ENCODE results near the gene EFCAB6. TPM values are rescaled to one million over a fixed set of nuclear protein-coding genes. Genes with fewer than 3 reads are reported as not detected.

The EFCAB6 gene
- total and polyA plus RNA-seq, 7 experiments from 2014 or later: 0.08 to 1.4 (median 0.39) TPM; not detected in 1

DNA sequence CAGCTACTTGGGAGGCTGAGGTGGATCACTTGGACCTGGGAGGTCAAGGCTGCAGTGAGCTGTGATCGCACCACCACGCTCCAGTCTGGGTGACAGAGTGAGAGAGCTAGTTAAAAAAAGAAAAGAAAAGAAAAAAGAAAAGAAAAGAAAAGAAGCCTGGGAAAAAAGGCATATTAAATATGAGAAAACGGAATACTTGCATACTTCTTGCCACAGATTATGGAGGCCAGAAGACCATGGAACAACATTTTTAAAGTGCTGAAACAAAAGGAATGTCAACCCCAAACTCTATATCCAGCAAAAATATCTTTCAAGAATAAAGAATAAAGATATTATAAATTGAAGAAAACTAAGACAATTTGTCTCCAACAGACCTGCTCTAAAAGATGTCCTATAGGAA lies 191.9 kb downstream of the EFCAB6 start:
- H3K27me3 Mint-ChIP-seq: peaks cover 0 to 21% (median 14%) of the 10 kb centered on the region in 5 donors
- no peaks in the 10 kb centered on the region for H3K36me3 ChIP-seq (ENCODE audit: control insufficient read depth in 2 of 3, insufficient read depth in 3 of 3, low read length in 3 of 3)
- ChIA-PET POLR2A (no interaction called here), CTCF (no interaction called here)
- H3K9me3 ChIP-seq (ENCODE audit: control insufficient read depth in 2 of 3, low read length in 3 of 3): no peaks in the 10 kb centered on the region
- H3K4me1 ChIP-seq (ENCODE audit: control insufficient read depth in 2 of 2, insufficient read depth in 2 of 2, low read length in 2 of 2): no peaks in the 10 kb centered on the region
- no peaks in the 10 kb centered on the region for H3K4me1 Mint-ChIP-seq
- no peak overlapping the region for H3K27ac ChIP-seq (ENCODE audit: low read depth, low read length)
- ATAC-seq (no peak), DNase-seq (no peak)
- no peak overlapping the region for H3K4me3 Mint-ChIP-seq
- H3K4me3 ChIP-seq (ENCODE audit: low read length): no peak overlapping the region
- H3K27me3 ChIP-seq (ENCODE audit: control insufficient read depth in 2 of 2, insufficient read depth in 2 of 2, low read length in 2 of 2): no peaks in the 10 kb centered on the region
- H3K36me3 Mint-ChIP-seq: peaks cover 0 to 5% (median 0%) of the 10 kb centered on the region in 5 donors
- no peak overlapping the region for H3K27ac Mint-ChIP-seq
- intact Hi-C loops (cut with micrococcal nuclease): no loop called here
- H3K9me3 Mint-ChIP-seq: peaks cover 0 to 18% (median 6%) of the 10 kb centered on the region in 11 donors

GRCh38 chr22:43618517-43618916 lies 193.6 kb downstream of the EFCAB6 start:
- DNase-seq (no peak), ATAC-seq (no peak)
- Histone ChIP-seq H3K27ac (ENCODE audit: low read depth, low read length) (no peak overlapping the region), H3K4me3 (ENCODE audit: low read length) (no peak overlapping the region), H3K4me1 (ENCODE audit: control insufficient read depth in 2 of 2, insufficient read depth in 2 of 2, low read length in 2 of 2) (no peaks in the 10 kb centered on the region), H3K36me3 (ENCODE audit: control insufficient read depth in 2 of 3, insufficient read depth in 3 of 3, low read length in 3 of 3) (no peaks in the 10 kb centered on the region), H3K9me3 (ENCODE audit: control insufficient read depth in 2 of 3, low read length in 3 of 3) (no peaks in the 10 kb centered on the region), H3K27me3 (ENCODE audit: control insufficient read depth in 2 of 2, insufficient read depth in 2 of 2, low read length in 2 of 2) (no peaks in the 10 kb centered on the region)
- CTCF ChIA-PET: no interaction called here
- H3K9me3 Mint-ChIP-seq: peaks cover 0 to 18% (median 6%) of the 10 kb centered on the region in 11 donors
- POLR2A ChIA-PET: no interaction called here
- H3K36me3 Mint-ChIP-seq: peaks cover 0 to 5% (median 0%) of the 10 kb centered on the region in 5 donors
- peaks cover 0 to 21% (median 14%) of the 10 kb centered on the region in 5 donors for H3K27me3 Mint-ChIP-seq
- no peak overlapping the region for H3K4me3 Mint-ChIP-seq
- H3K4me1 Mint-ChIP-seq: no peaks in the 10 kb centered on the region
- intact Hi-C loops (cut with micrococcal nuclease): no loop called here
- H3K27ac Mint-ChIP-seq: no peak overlapping the region

- POLR2A ChIA-PET: no interaction called here
- no peaks in the 10 kb centered on the region for H3K4me1 ChIP-seq (ENCODE audit: control insufficient read depth in 2 of 2, insufficient read depth in 2 of 2, low read length in 2 of 2)
- CTCF ChIA-PET: no interaction called here
- Mint-ChIP-seq H3K4me1 (no peaks in the 10 kb centered on the region), H3K4me3 (no peak overlapping the region), H3K36me3 (peaks cover 0 to 5% (median 0%) of the 10 kb centered on the region in 5 donors), H3K27ac (no peak overlapping the region), H3K9me3 (peaks cover 0 to 18% (median 6%) of the 10 kb centered on the region in 11 donors), H3K27me3 (peaks cover 0 to 22% (median 18%) of the 10 kb centered on the region in 5 donors)
- H3K9me3 ChIP-seq (ENCODE audit: control insufficient read depth in 2 of 3, low read length in 3 of 3): no peaks in the 10 kb centered on the region
- H3K36me3 ChIP-seq (ENCODE audit: control insufficient read depth in 2 of 3, insufficient read depth in 3 of 3, low read length in 3 of 3): no peaks in the 10 kb centered on the region
- H3K27ac ChIP-seq (ENCODE audit: low read depth, low read length): no peak overlapping the region
- intact Hi-C loops (cut with micrococcal nuclease): no loop called here
- ATAC-seq (no peak), DNase-seq (no peak)
- H3K4me3 ChIP-seq (ENCODE audit: low read length): no peak overlapping the region
- H3K27me3 ChIP-seq (ENCODE audit: control insufficient read depth in 2 of 2, insufficient read depth in 2 of 2, low read length in 2 of 2): no peaks in the 10 kb centered on the region
These were observed 195.5 kb downstream of the EFCAB6 start for GRCh38 chr22:43616645-43617044.

DNA sequence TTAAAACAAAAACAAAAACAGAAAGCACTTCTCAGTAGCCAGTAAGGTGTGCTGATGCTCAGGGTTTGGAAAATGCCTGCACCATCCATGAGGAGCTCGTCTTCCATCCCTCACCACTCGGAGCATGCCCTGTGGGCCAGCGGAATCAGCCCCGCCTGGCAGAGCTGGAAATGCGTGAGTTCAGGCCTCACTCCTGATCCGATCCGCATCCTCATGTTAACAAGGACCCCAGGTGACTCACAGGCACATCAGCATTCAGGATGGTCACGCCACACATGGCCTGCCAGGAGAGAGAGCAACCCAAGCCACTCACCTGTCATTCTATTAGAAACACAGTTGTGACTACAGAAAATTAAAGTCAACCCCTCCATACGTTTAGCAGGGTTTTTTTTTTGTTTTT lies 211.8 kb downstream of the EFCAB6 start:
- intact Hi-C loops (cut with micrococcal nuclease): no loop called here
- ATAC-seq (no peak), DNase-seq (no peak)
- H3K27ac ChIP-seq (ENCODE audit: low read depth, low read length): no peak overlapping the region
- Mint-ChIP-seq H3K9me3 (peaks cover 0 to 12% (median 3%) of the 10 kb centered on the region in 11 donors), H3K27ac (no peak overlapping the region), H3K4me3 (no peak overlapping the region), H3K36me3 (no peaks in the 10 kb centered on the region), H3K27me3 (peaks cover 0 to 10% (median 0%) of the 10 kb centered on the region in 5 donors), H3K4me1 (peaks cover 0 to 2% (median 0%) of the 10 kb centered on the region in 7 donors)
- H3K27me3 ChIP-seq (ENCODE audit: control insufficient read depth in 2 of 2, insufficient read depth in 2 of 2, low read length in 2 of 2): no peaks in the 10 kb centered on the region
- H3K36me3 ChIP-seq (ENCODE audit: control insufficient read depth in 2 of 3, insufficient read depth in 3 of 3, low read length in 3 of 3): no peaks in the 10 kb centered on the region
- CTCF ChIA-PET: no interaction called here
- H3K9me3 ChIP-seq (ENCODE audit: control insufficient read depth in 2 of 3, low read length in 3 of 3): no peaks in the 10 kb centered on the region
- POLR2A ChIA-PET: no interaction called here
- H3K4me3 ChIP-seq (ENCODE audit: low read length): no peak overlapping the region
- H3K4me1 ChIP-seq (ENCODE audit: control insufficient read depth in 2 of 2, insufficient read depth in 2 of 2, low read length in 2 of 2): no peaks in the 10 kb centered on the region

- peaks cover 0 to 34% (median 14%) of the 10 kb centered on the region in 11 donors for H3K9me3 Mint-ChIP-seq
- H3K4me1 Mint-ChIP-seq: no peaks in the 10 kb centered on the region
- no peaks in the 10 kb centered on the region for H3K27me3 ChIP-seq (ENCODE audit: control insufficient read depth in 2 of 2, insufficient read depth in 2 of 2, low read length in 2 of 2)
- H3K27me3 Mint-ChIP-seq: peaks cover 14 to 31% (median 23%) of the 10 kb centered on the region in 5 donors
- H3K4me3 ChIP-seq (ENCODE audit: low read length): no peak overlapping the region
- ATAC-seq (no peak), DNase-seq (no peak)
- no peak overlapping the region for H3K27ac ChIP-seq (ENCODE audit: low read depth, low read length)
- no peak overlapping the region for H3K27ac Mint-ChIP-seq
- H3K4me1 ChIP-seq (ENCODE audit: control insufficient read depth in 2 of 2, insufficient read depth in 2 of 2, low read length in 2 of 2): no peaks in the 10 kb centered on the region
- peaks cover 0 to 7% (median 5%) of the 10 kb centered on the region in 5 donors for H3K36me3 Mint-ChIP-seq
- POLR2A ChIA-PET: no interaction called here
- intact Hi-C loops (cut with micrococcal nuclease): no loop called here
- no peak overlapping the region for H3K4me3 Mint-ChIP-seq
- CTCF ChIA-PET: no interaction called here
- H3K9me3 ChIP-seq (ENCODE audit: control insufficient read depth in 2 of 3, low read length in 3 of 3): no peaks in the 10 kb centered on the region
- no peaks in the 10 kb centered on the region for H3K36me3 ChIP-seq (ENCODE audit: control insufficient read depth in 2 of 3, insufficient read depth in 3 of 3, low read length in 3 of 3)
These were observed 219.6 kb downstream of the EFCAB6 start for GRCh38 chr22:43592476-43592875.

DNA sequence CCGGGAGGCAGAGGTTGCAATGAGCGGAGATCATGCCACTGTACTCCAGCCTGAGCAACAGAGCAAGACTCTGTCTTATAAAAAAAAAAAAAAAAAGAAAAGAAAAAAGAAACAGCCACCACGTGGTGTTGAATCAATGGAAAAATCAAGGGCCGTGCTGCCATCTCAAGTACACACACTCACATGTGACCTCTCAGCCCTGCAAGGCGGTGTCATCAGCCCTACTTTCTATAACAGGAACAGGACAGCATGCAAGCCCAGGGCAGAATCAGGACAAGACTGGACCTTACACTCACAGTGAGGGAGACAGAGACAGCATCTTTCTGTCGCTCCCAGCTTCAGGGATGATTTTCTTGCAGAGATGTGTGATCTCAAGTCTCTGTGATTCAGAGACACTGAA lies 220.7 kb downstream of the EFCAB6 start:
- intact Hi-C loops (cut with micrococcal nuclease): no loop called here
- no peak for ATAC-seq
- CTCF ChIA-PET: no interaction called here

DNA sequence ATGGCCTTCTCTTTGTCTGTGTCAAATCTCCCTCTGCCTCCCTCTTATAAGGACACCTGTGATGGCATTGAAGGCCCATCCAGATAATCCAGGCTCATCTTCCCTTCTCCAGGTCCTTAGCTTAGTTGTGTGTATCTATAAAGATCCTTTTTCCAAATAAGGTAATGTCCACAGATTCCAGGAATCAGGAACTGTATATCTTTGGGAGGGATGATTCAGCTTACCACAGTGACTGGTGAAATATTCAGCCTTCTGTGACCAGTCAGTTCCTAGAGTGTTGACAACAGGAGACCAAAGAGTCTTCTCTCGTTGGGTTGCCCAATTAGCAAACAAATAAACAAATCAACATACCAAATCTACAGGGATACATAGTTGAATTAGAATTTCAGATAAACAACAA lies 224.5 kb downstream of the EFCAB6 start:
- peaks cover 0 to 30% (median 15%) of the 10 kb centered on the region in 5 donors for H3K27me3 Mint-ChIP-seq

More for the DNA sequence above, 220.7 kb downstream of the EFCAB6 start:
- H3K4me3 ChIP-seq (ENCODE audit: low read length): no peak overlapping the region
- H3K4me1 ChIP-seq (ENCODE audit: control insufficient read depth in 2 of 2, insufficient read depth in 2 of 2, low read length in 2 of 2): no peaks in the 10 kb centered on the region
- H3K27me3 ChIP-seq (ENCODE audit: control insufficient read depth in 2 of 2, insufficient read depth in 2 of 2, low read length in 2 of 2): no peaks in the 10 kb centered on the region
- no peak overlapping the region for H3K27ac ChIP-seq (ENCODE audit: low read depth, low read length)
- Mint-ChIP-seq H3K9me3 (peaks cover 0 to 35% (median 14%) of the 10 kb centered on the region in 11 donors), H3K4me3 (no peak overlapping the region), H3K4me1 (no peaks in the 10 kb centered on the region), H3K36me3 (peaks cover 0 to 9% (median 5%) of the 10 kb centered on the region in 5 donors), H3K27ac (no peak overlapping the region), H3K27me3 (peaks cover 12 to 32% (median 28%) of the 10 kb centered on the region in 5 donors)
- POLR2A ChIA-PET: no interaction called here
- DNase-seq: no peak
- H3K36me3 ChIP-seq (ENCODE audit: control insufficient read depth in 2 of 3, insufficient read depth in 3 of 3, low read length in 3 of 3): no peaks in the 10 kb centered on the region
- H3K9me3 ChIP-seq (ENCODE audit: control insufficient read depth in 2 of 3, low read length in 3 of 3): no peaks in the 10 kb centered on the region

More for the DNA sequence above, 224.5 kb downstream of the EFCAB6 start:
- no peaks in the 10 kb centered on the region for H3K9me3 ChIP-seq (ENCODE audit: control insufficient read depth in 2 of 3, low read length in 3 of 3)
- Mint-ChIP-seq H3K27ac (no peak overlapping the region), H3K36me3 (peaks cover 0 to 11% (median 6%) of the 10 kb centered on the region in 5 donors), H3K9me3 (peaks cover 2 to 48% (median 14%) of the 10 kb centered on the region in 11 donors), H3K4me1 (no peaks in the 10 kb centered on the region), H3K4me3 (no peak overlapping the region)
- no peaks in the 10 kb centered on the region for H3K27me3 ChIP-seq (ENCODE audit: control insufficient read depth in 2 of 2, insufficient read depth in 2 of 2, low read length in 2 of 2)
- DNase-seq (no peak), ATAC-seq (no peak)
- H3K36me3 ChIP-seq (ENCODE audit: control insufficient read depth in 2 of 3, insufficient read depth in 3 of 3, low read length in 3 of 3): no peaks in the 10 kb centered on the region
- H3K27ac ChIP-seq (ENCODE audit: low read depth, low read length): no peak overlapping the region
- H3K4me1 ChIP-seq (ENCODE audit: control insufficient read depth in 2 of 2, insufficient read depth in 2 of 2, low read length in 2 of 2): no peaks in the 10 kb centered on the region
- CTCF ChIA-PET: no interaction called here
- H3K4me3 ChIP-seq (ENCODE audit: low read length): no peak overlapping the region
- intact Hi-C loops (cut with micrococcal nuclease): no loop called here
- POLR2A ChIA-PET: no interaction called here

All from naive thymus-derived CD4-positive, alpha-beta T cell (primary cell).